ENCODE data around the gene ZBTB32.

GRCh38 chr19:35722897-35723296 lies 18.5 kb downstream of the ZBTB32 start:
- TF ChIP-seq EZH2 (IDR thresholded peaks at IDR 0.05; ENCODE audit: low read length, unreplicated experiment) (no peak), CTCF (conservative IDR thresholded peaks at IDR 0.05; ENCODE audit: low read depth, low read length) (no peak), EZH2phosphoT487 (IDR thresholded peaks at IDR 0.05; ENCODE audit: borderline replicate concordance, low read length) (no peak)
